Fibroblast of skin of right quadriceps (primary cell): ENCODE data around the gene RPAP3.
A peak's percentile ranks its signal among the peaks of the same experiment; 100 is the strongest.
"Not testable (repeated sequence)": the region's sequence is repeated elsewhere in the genome, so short reads cannot be mapped to it uniquely, and the experiment has no call there.

Experiments
- DNase-seq: peaks from one replicate; pipeline ENCODE4 v3.0.0-alpha.2; 2013

RPAP3 gene

GRCh38 chr12:47652521-47653234 lies 53.2 kb downstream of the RPAP3 start:
- peak; percentile 9 for DNase-seq

GRCh38 chr12:47651368-47652254 lies 54.2 kb downstream of the RPAP3 start:
- DNase-seq = peak; percentile 48

DNA sequence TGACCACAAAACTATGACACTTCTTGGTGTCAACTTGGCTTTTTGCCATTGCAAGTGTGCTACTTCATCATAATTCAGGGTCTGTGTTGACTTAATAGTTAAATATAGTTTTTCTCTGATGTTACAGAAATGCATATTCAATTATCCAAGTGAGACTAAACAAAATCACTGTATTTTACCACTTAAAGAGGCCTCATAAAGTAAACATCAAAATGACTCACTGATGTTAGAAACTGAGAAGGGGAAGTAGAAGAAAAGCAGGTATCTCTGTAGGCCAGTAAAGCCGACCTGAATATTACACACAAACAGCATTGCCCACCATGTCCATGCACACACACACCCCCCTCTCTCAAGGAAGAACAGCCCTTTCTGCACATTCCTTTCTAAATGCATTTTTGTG lies 55.4 kb downstream of the RPAP3 start:
- peak; percentile 7 for DNase-seq

GRCh38 chr12:47649381-47649780 lies 56.4 kb downstream of the RPAP3 start:
- DNase-seq = no peak

DNA sequence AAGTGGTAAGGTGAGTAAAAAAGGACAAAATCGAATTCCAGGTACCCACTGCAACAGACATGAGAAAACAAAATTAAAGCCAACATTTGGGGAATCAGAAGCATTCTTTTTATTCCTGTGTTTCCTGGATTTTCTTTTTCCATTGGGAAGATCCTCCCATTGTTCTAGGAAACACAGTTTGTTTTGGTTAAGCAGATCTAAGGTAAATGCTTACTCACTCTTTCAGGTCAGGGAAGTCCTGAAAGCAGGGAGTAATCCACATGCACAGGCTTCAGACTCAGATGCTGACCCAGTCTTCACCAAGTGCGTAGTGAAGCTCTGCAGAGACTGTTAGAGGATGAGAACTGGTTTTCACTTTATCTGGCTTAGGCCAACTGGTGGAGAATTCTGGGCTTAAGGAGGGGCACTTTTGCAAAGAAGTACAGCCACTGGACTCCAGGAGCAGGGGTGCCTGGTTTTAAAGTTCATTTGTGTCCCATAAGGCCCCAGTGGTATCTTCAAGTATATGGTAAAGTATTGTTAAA lies 57.7 kb downstream of the RPAP3 start:
- DNase-seq = no peak

DNA sequence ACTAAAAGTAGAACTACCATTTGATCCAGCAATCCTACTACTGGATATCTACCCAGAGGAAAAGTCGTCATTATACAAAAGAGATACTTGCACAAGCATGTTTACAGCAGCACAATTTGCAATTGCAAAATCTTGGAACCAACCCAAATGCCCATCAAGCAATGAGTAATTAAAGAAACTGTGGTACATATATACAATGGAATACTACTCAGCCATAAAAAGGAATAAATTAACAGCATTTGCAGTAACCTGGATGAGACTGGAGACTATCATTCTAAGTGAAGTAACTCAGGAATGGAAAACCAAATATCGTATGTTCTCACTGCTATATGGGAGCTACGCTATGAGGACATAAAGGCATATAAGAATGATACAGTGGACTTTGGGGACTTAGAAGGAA lies 63.5 kb downstream of the RPAP3 start:
- not testable (repeated sequence) for DNase-seq

GRCh38 chr12:47636908-47637780 lies 68.7 kb downstream of the RPAP3 start:
- peak; percentile 10 for DNase-seq

- not testable (repeated sequence) for DNase-seq
Observed at GRCh38 chr12:47635770-47636169, 70.1 kb downstream of the RPAP3 start.

DNA sequence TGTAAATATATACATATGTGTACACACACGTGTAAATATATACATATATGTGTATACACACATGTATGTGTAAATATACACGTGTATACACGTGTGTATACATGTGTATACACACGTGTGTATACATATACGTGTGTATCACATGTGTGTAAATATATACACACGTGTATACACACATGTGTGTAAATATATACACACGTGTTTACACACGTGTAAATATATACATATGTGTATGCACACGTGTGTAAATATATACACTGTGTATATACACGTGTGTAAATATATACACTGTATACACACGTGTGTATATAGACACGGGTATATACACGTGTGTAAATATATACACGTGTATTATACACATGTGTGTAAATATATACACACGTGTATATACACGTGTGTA lies 71.7 kb downstream of the RPAP3 start:
- DNase-seq = no peak

- no peak for DNase-seq
Observed at GRCh38 chr12:47621960-47622359, 83.9 kb downstream of the RPAP3 start.

DNA sequence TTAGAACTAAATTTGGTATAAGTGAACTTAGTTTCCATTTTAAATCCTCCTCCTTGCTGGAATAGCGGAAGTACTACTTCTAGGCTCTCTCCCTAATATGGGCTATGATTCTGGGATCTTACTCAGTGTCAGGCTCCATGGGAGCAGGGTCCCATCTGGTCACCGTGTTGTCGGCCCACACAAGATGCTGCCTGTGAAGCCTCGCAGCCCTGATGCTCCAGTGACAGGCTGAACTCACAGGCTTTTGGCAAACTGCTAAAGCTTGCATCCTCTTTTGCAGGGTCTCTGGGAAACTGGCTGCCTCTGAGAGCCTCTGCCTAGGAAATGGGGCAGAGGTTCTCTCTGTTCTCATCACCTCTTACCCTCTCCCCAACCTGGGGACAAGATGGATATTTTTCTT lies 88.4 kb downstream of the RPAP3 start:
- DNase-seq = no peak

- DNase-seq = no peak
Observed at GRCh38 chr12:47616440-47616839, 89.4 kb downstream of the RPAP3 start.

GRCh38 chr12:47615711-47616110 lies 90.1 kb downstream of the RPAP3 start:
- DNase-seq = no peak

DNA sequence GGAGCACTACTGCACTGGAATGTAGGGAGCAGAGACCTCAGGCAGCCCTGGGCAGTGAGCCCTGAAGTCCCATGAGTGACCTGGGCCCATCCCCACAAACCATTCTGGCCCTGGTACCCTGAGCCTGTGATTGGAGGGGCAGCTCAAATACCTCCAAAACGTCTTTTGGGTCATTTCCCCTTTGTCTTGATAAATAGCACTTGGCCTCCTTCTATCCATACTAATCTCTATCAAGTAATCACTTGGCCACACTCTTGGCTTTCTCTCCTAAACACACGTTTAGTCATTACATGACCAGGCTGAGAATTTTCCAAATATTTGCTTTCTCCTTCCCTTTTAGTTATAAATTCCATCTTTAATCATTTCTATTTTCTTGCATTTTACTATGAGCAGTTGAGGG lies 91.3 kb downstream of the RPAP3 start:
- no peak for DNase-seq

DNA sequence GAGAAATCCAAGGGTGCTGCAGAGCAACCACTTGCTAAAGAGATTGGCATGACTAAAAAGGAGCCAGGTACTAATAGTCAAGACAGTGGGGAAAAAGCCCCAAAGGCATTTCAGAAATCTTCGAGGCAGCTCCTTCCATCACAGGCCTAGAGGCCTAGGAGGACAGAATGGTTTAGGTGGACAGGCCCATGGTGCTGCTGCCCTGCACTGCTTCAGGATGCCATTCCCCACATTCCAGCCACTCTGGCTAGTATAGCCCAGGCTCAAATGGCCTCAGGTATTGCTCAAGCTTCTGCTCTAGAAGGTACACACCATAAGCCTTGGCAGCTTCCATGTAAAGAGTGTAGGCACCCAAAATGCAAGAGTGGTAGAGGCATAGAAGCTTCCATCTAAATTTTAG lies 92.9 kb downstream of the RPAP3 start:
- DNase-seq = no peak

DNA sequence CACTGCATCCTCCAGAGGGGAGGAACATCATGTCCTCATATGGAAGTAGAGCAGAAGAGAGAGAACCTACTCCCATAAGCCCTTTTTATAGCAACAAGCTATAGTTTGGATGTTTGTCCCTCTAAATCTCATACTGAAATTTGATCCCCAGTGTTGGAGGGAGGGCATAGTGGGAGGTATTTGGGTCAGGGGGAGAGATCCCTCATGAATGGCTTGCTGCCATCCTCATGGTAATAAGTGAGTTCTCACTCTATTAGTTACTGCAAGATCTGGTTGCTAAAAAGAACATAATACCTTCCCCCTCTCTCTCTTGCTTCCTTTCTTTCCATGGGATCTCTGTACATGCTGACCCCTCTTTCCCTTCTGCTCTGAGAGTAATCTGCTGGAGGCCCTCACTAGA lies 93.9 kb downstream of the RPAP3 start:
- no peak for DNase-seq
